SH-SY5Y (cell line): Measurements from ENCODE around the gene SDHB.

Source experiments
- GATA2 ChIP-seq: IDR thresholded peaks from 2 replicates; pipeline ENCODE4 v1.6.1; 2011; ENCODE audit warnings: mild to moderate bottlenecking, low read depth, low read length
- GATA3 ChIP-seq: IDR thresholded peaks from 2 replicates; pipeline ENCODE4 v1.6.1; 2011; ENCODE audit warnings: low read depth, mild to moderate bottlenecking, low read length, moderate library complexity

SDHB gene

GRCh38 chr1:17066361-17067068, 12.7 kb upstream of the SDHB start:
- TF ChIP-seq GATA2 (no peak), GATA3 (no peak)

GRCh38 chr1:17065666-17066065, 11.8 kb upstream of the SDHB start:
- TF ChIP-seq GATA2 (no peak), GATA3 (no peak)

- no peak for TF ChIP-seq GATA3
- TF ChIP-seq GATA2: no peak
Measured at GRCh38 chr1:17061892-17062291, 8.1 kb upstream of the SDHB start.

GRCh38 chr1:17061486-17061885, 7.7 kb upstream of the SDHB start:
- TF ChIP-seq GATA3: no peak
- no peak for TF ChIP-seq GATA2

- TF ChIP-seq GATA3 (no peak), GATA2 (no peak)
Measured at GRCh38 chr1:17060306-17060749, 6.5 kb upstream of the SDHB start.

- TF ChIP-seq GATA3 (no peak), GATA2 (no peak)
Measured at GRCh38 chr1:17059391-17060305, 5.8 kb upstream of the SDHB start.

GRCh38 chr1:17056551-17056950, 2.7 kb upstream of the SDHB start:
- no peak for TF ChIP-seq GATA3

- no peak for TF ChIP-seq GATA2
Measured at GRCh38 chr1:17055801-17056200, 2.0 kb upstream of the SDHB start.

- TF ChIP-seq GATA2 (no peak), GATA3 (no peak)
Measured at GRCh38 chr1:17053086-17053684, 647 bp downstream of the SDHB start.

GRCh38 chr1:17052641-17053040, 1.2 kb downstream of the SDHB start:
- TF ChIP-seq GATA2 (no peak), GATA3 (no peak)

GRCh38 chr1:17052038-17052437, 1.8 kb downstream of the SDHB start:
- TF ChIP-seq GATA3 (no peak), GATA2 (no peak)

GRCh38 chr1:17047924-17048323, 5.9 kb downstream of the SDHB start:
- TF ChIP-seq GATA2 (no peak), GATA3 (no peak)

GRCh38 chr1:17046334-17046657, 7.5 kb downstream of the SDHB start:
- TF ChIP-seq GATA3: no peak
- TF ChIP-seq GATA2: no peak

GRCh38 chr1:17045634-17046333, 8.0 kb downstream of the SDHB start:
- no peak for TF ChIP-seq GATA3
- no peak for TF ChIP-seq GATA2

- no peak for TF ChIP-seq GATA3
- no peak for TF ChIP-seq GATA2
Measured at GRCh38 chr1:17045150-17045549, 8.7 kb downstream of the SDHB start.

GRCh38 chr1:17043676-17044075, 10.2 kb downstream of the SDHB start:
- TF ChIP-seq GATA3 (no peak), GATA2 (no peak)
